ENCODE measurements around the gene GPBAR1. TPM values are rescaled to one million over a fixed set of nuclear protein-coding genes. Genes with fewer than 3 reads are reported as not detected.

The GPBAR1 gene
- total RNA-seq, 6 donors from 2014 or later: 0.33 to 6.4 (median 4.1) TPM

GRCh38 chr2:218235017-218235416, 25.8 kb upstream of the GPBAR1 start:
- DNase-seq (no peak), ATAC-seq (ENCODE audit: low FRiP score in 2 of 2) (no peak)
- Histone ChIP-seq H3K9me3 (no peaks in the 10 kb centered on the region), H3K36me3 (peaks cover 40 to 98% (median 86%) of the 10 kb centered on the region in 4 donors), H3K4me3 (no peak overlapping the region), H3K4me1 (peaks cover 8 to 24% (median 10%) of the 10 kb centered on the region in 4 donors), H3K27me3 (no peaks in the 10 kb centered on the region), H3K27ac (no peak overlapping the region)
- WGBS, 2 donors: 98 to 100% methylated on average over 2 of the region's 2 CpGs
- TF ChIP-seq EP300 (IDR thresholded peaks at IDR 0.05) (no peak), CTCF (IDR thresholded peaks at IDR 0.05) (no peak), POLR2A (IDR thresholded peaks at IDR 0.05) (no peak), POLR2AphosphoS5 (IDR thresholded peaks at IDR 0.05) (no peak)

- H3K9me3 ChIP-seq: no peaks in the 10 kb centered on the region
- peaks cover 0 to 11% (median 0%) of the 10 kb centered on the region in 4 donors for H3K4me1 ChIP-seq
- WGBS, 2 donors: 90 to 92% methylated on average over 4 of the region's 4 CpGs
- no peak overlapping the region for H3K4me3 ChIP-seq
- no peak for ATAC-seq (ENCODE audit: low FRiP score in 2 of 2)
- DNase-seq: no peak
- TF ChIP-seq CTCF (IDR thresholded peaks at IDR 0.05): no peak
- TF ChIP-seq POLR2A (IDR thresholded peaks at IDR 0.05): no peak
- TF ChIP-seq EP300 (IDR thresholded peaks at IDR 0.05): no peak
- no peak for TF ChIP-seq POLR2AphosphoS5 (IDR thresholded peaks at IDR 0.05)
- no peaks in the 10 kb centered on the region for H3K27me3 ChIP-seq
- peaks cover 39 to 98% (median 86%) of the 10 kb centered on the region in 4 donors for H3K36me3 ChIP-seq
- H3K27ac ChIP-seq: no peak overlapping the region
Measured at GRCh38 chr2:218236829-218237228, 24.0 kb upstream of the GPBAR1 start.

- 100% methylated on average over 1 of the region's 1 CpG for WGBS, 2 donors
- no peak for DNase-seq
- H3K4me1 ChIP-seq: peaks cover 0 to 4% (median 0%) of the 10 kb centered on the region in 4 donors
- TF ChIP-seq CTCF (IDR thresholded peaks at IDR 0.05): no peak
- no peak for TF ChIP-seq POLR2A (IDR thresholded peaks at IDR 0.05)
- TF ChIP-seq EP300 (IDR thresholded peaks at IDR 0.05): no peak
- TF ChIP-seq POLR2AphosphoS5 (IDR thresholded peaks at IDR 0.05): no peak
- H3K9me3 ChIP-seq: no peaks in the 10 kb centered on the region
- peaks cover 38 to 100% (median 82%) of the 10 kb centered on the region in 4 donors for H3K36me3 ChIP-seq
- no peak overlapping the region for H3K27ac ChIP-seq
- H3K27me3 ChIP-seq: no peaks in the 10 kb centered on the region
- ATAC-seq (ENCODE audit: low FRiP score in 2 of 2): no peak
- no peak overlapping the region for H3K4me3 ChIP-seq
Measured at GRCh38 chr2:218238887-218239286, 21.9 kb upstream of the GPBAR1 start.

- Histone ChIP-seq H3K36me3 (peaks cover 44 to 100% (median 84%) of the 10 kb centered on the region in 4 donors), H3K27me3 (no peaks in the 10 kb centered on the region), H3K4me1 (peaks cover 0 to 14% (median 6%) of the 10 kb centered on the region in 4 donors), H3K9me3 (no peaks in the 10 kb centered on the region), H3K4me3 (no peak overlapping the region), H3K27ac (no peak overlapping the region)
- DNase-seq (no peak), ATAC-seq (ENCODE audit: low FRiP score in 2 of 2) (no peak)
- 73% methylated on average over 1 of the region's 1 CpG for WGBS, 2 donors
- TF ChIP-seq POLR2A (IDR thresholded peaks at IDR 0.05) (no peak), CTCF (IDR thresholded peaks at IDR 0.05) (no peak)
Measured at GRCh38 chr2:218244204-218244603, 16.6 kb upstream of the GPBAR1 start.

- H3K9me3 ChIP-seq: no peaks in the 10 kb centered on the region
- 91 to 100% methylated on average over 2 of the region's 2 CpGs for WGBS, 2 donors
- H3K27ac ChIP-seq: no peak overlapping the region
- H3K36me3 ChIP-seq: peaks cover 44 to 100% (median 84%) of the 10 kb centered on the region in 4 donors
- ATAC-seq (ENCODE audit: low FRiP score in 2 of 2) (peak in 1 of 2 donors; percentile 50), DNase-seq (no peak)
- no peak overlapping the region for H3K4me3 ChIP-seq
- peaks cover 0 to 14% (median 6%) of the 10 kb centered on the region in 4 donors for H3K4me1 ChIP-seq
- no peaks in the 10 kb centered on the region for H3K27me3 ChIP-seq
- TF ChIP-seq EP300 (IDR thresholded peaks at IDR 0.05): no peak
- no peak for TF ChIP-seq CTCF (IDR thresholded peaks at IDR 0.05)
- TF ChIP-seq POLR2AphosphoS5 (IDR thresholded peaks at IDR 0.05): no peak
- no peak for TF ChIP-seq POLR2A (IDR thresholded peaks at IDR 0.05)
Measured at GRCh38 chr2:218244665-218245064, 16.1 kb upstream of the GPBAR1 start.

All from upper lobe of left lung (tissue), 6 donors.